IMR-90 (cell line): ENCODE results near the gene GAS7. TPM values are rescaled to one million over a fixed set of nuclear protein-coding genes. Genes with fewer than 3 reads are reported as not detected.
A peak's percentile ranks its signal among the peaks of the same experiment; 100 is the strongest.

Experiments used
- ATAC-seq: fragments of 200-7000 bp; cut with Tn5 transposase; 2 replicates; pipeline ENCODE4 v1.9.1; 2020; ENCODE audit warnings: low read depth, mild to moderate bottlenecking, moderate library complexity
- BruUV-seq: library from RNA; stranded (reverse); fragments of 400-500 nt; replicated peaks from 2 replicates; lab custom pipeline; 2021; lab: Mats Ljungman, UMichigan
- CTCF ChIA-PET: fragments of 300-600 bp; formaldehyde crosslinking; extraction: SDS; loops from one replicate; lab custom pipeline; 2021; ENCODE audit warnings: antibody characterized with exemption; lab: Yijun Ruan, JAX
- POLR2A ChIA-PET: fragments of 300-600 bp; sonication (Branson Sonifier 250); formaldehyde crosslinking; loops from one replicate; lab custom pipeline; 2022; ENCODE audit warnings: antibody characterized with exemption; ENCODE audit not compliant: unreplicated experiment; lab: Charles Lee
- DNase-seq: peaks from one replicate; pipeline ENCODE4 v3.0.0; 2013
- H2AFZ ChIP-seq: replicated peaks from 2 replicates; pipeline ENCODE3; 2013; ENCODE audit warnings: low read length, mild to moderate bottlenecking; ENCODE audit not compliant: poor library complexity
- H2AK5ac ChIP-seq: 2 replicates; pipeline ENCODE4 v1.6.1; 2013; ENCODE audit warnings: low read depth, low read length, inconsistent platforms
- H2AK9ac ChIP-seq: replicated peaks from 2 replicates; pipeline ENCODE3; 2013; ENCODE audit warnings: mild to moderate bottlenecking, low read depth, low read length, moderate library complexity; ENCODE audit not compliant: poor library complexity
- H2BK120ac ChIP-seq: 2 replicates; pipeline ENCODE4 v1.6.1; 2013; ENCODE audit warnings: low read depth, low read length, inconsistent platforms
- H2BK15ac ChIP-seq: 3 replicates; pipeline ENCODE4 v1.6.1; 2013; ENCODE audit warnings: low read depth, low read length, inconsistent platforms
- H2BK20ac ChIP-seq: 2 replicates; pipeline ENCODE4 v1.6.1; 2013; ENCODE audit warnings: low read depth, mild to moderate bottlenecking, inconsistent platforms, low read length, moderate library complexity
- H2BK5ac ChIP-seq: 2 replicates; pipeline ENCODE4 v1.6.1; 2013; ENCODE audit warnings: mild to moderate bottlenecking, low read depth, low read length, inconsistent platforms; ENCODE audit not compliant: poor library complexity, severe bottlenecking
- H3K14ac ChIP-seq: replicated peaks from 2 replicates; pipeline ENCODE4 v1.6.1; 2013; ENCODE audit warnings: low read depth, low read length, inconsistent platforms
- H3K18ac ChIP-seq: 2 replicates; pipeline ENCODE4 v1.6.1; 2013; ENCODE audit warnings: low read depth, low read length, control low read depth
- H3K23ac ChIP-seq: 2 replicates; pipeline ENCODE4 v1.6.1; 2013; ENCODE audit warnings: low read depth, low read length, inconsistent platforms
- H3K27ac ChIP-seq: 2 replicates; pipeline ENCODE4 v1.5.1; 2013; ENCODE audit warnings: mild to moderate bottlenecking, control low read depth, low read length; ENCODE audit not compliant: insufficient read depth
- H3K27me3 ChIP-seq: 2 replicates; pipeline ENCODE4 v1.6.1; 2013; ENCODE audit warnings: low read length; ENCODE audit not compliant: control insufficient read depth, insufficient read depth
- H3K36me3 ChIP-seq: 2 replicates; pipeline ENCODE4 v1.6.1; 2013; ENCODE audit warnings: low read length, mixed read lengths; ENCODE audit not compliant: control insufficient read depth, insufficient read depth
- H3K4ac ChIP-seq: 2 replicates; pipeline ENCODE4 v1.6.1; 2013; ENCODE audit warnings: low read depth, low read length, inconsistent platforms
- H3K4me1 ChIP-seq: 2 replicates; pipeline ENCODE4 v1.6.1; 2013; ENCODE audit warnings: low read length, mixed read lengths; ENCODE audit not compliant: control insufficient read depth, insufficient read depth
- H3K4me2 ChIP-seq: 2 replicates; pipeline ENCODE4 v1.6.1; 2013; ENCODE audit warnings: low read depth, mild to moderate bottlenecking, control low read depth, low read length, moderate library complexity
- H3K4me3 ChIP-seq: 2 replicates; pipeline ENCODE4 v1.5.1; 2013; ENCODE audit warnings: low read depth, mild to moderate bottlenecking, control low read depth, low read length, moderate library complexity; ENCODE audit not compliant: insufficient read depth
- H3K56ac ChIP-seq: 2 replicates; pipeline ENCODE4 v1.6.1; 2013; ENCODE audit warnings: low read length, inconsistent platforms; ENCODE audit not compliant: insufficient read depth; ENCODE audit errors: extremely low read depth
- H3K79me1 ChIP-seq, 2 experiments: 2 replicates each; pipeline ENCODE4 v1.6.1; 2013; ENCODE audit warnings: low read length in 2 of 2, inconsistent platforms in 1 of 2, low read depth in 1 of 2
- H3K9ac ChIP-seq: 2 replicates; pipeline ENCODE4 v1.6.1; 2013; ENCODE audit warnings: low read depth, low read length, control low read depth
- H3K9me1 ChIP-seq: 2 replicates; pipeline ENCODE4 v1.6.1; 2013; ENCODE audit warnings: low read length, inconsistent platforms; ENCODE audit not compliant: insufficient read depth
- H3K9me3 ChIP-seq: 2 replicates; pipeline ENCODE4 v1.6.1; 2013; ENCODE audit warnings: low read length; ENCODE audit not compliant: control insufficient read depth, insufficient read depth
- H4K20me1 ChIP-seq: 2 replicates; pipeline ENCODE4 v1.6.1; 2013; ENCODE audit warnings: low read length, inconsistent platforms; ENCODE audit not compliant: insufficient read depth
- H4K5ac ChIP-seq: 2 replicates; pipeline ENCODE4 v1.6.1; 2013; ENCODE audit warnings: mild to moderate bottlenecking, low read depth, low read length, control low read depth
- H4K8ac ChIP-seq, 2 experiments: 2 replicates each; pipeline ENCODE4 v1.6.1; 2013; ENCODE audit warnings: low read depth in 2 of 2, low read length in 2 of 2, control low read depth in 1 of 2, inconsistent platforms in 1 of 2
- H4K91ac ChIP-seq: 2 replicates; pipeline ENCODE4 v1.6.1; 2013; ENCODE audit warnings: low read depth, low read length, inconsistent platforms; ENCODE audit not compliant: insufficient read depth
- BHLHE40 ChIP-seq: fragments of 150-350 bp; IDR thresholded peaks from 2 replicates; pipeline ENCODE4 v1.6.1; 2016; ENCODE audit warnings: mild to moderate bottlenecking, low read depth, low read length
- CTCF ChIP-seq: conservative IDR thresholded peaks from 2 replicates; pipeline ENCODE4 v1.5.1; 2012; ENCODE audit warnings: mild to moderate bottlenecking, low read depth, low read length, improper control_type of control experiment
- MAZ ChIP-seq: IDR thresholded peaks from 2 replicates; pipeline ENCODE4 v1.6.1; 2012; ENCODE audit warnings: low read depth, mild to moderate bottlenecking, low read length, improper control_type of control experiment, moderate library complexity, borderline replicate concordance
- USF2 ChIP-seq: fragments of 150-350 bp; IDR thresholded peaks from 2 replicates; pipeline ENCODE4 v1.6.1; 2017; ENCODE audit warnings: mild to moderate bottlenecking, antibody characterized with exemption, low read length, low read depth
- WGBS, 2 experiments: methylation state at CpG; one replicate each; pipeline versions ENCODE4 v1.1.5 to v1.1.7; 2013; ENCODE audit warnings: missing lambda C conversion rate in 2 of 2; ENCODE audit not compliant: insufficient read length in 1 of 2; ENCODE audit errors: extremely low coverage in 2 of 2; 5-methylcytosine and 5-hydroxymethylcytosine counted together
- dilution Hi-C: fragments of 300-500 bp; cut with HindIII; formaldehyde crosslinking; loops from one replicate; pipeline ENCODE4 v1.14.3; 2018; ENCODE audit warnings: low sequenced_read_pairs; ENCODE audit not compliant: unreplicated experiment
- in situ Hi-C: fragments of 300-500 bp; cut with MboI; formaldehyde crosslinking; loops from 3 replicates; pipeline ENCODE4 v1.14.3; 2019; ENCODE audit warnings: low sequenced_read_pairs, inconsistent platforms, mixed read lengths
- intact Hi-C: fragments of 100-400 bp; cut with micrococcal nuclease; formaldehyde crosslinking; loops from 2 replicates; pipeline ENCODE4 v1.10.0; 2022
- polyA plus RNA-seq, 3 experiments: library from polyadenylated mRNA; depleted of rRNA; stranded (reverse); fragments of >200 nt; gene quantifications; 2 replicates each; pipeline ENCODE4 v1.2.3, GENCODE V29; 2012; ENCODE audit warnings: low replicate concordance in 1 of 3
- total RNA-seq: library from RNA; depleted of rRNA; stranded (reverse); fragments of >200 nt; gene quantifications from 2 replicates; pipeline ENCODE4 v1.2.3, GENCODE V29; 2012

The GAS7 gene
- total and polyA plus RNA-seq, 2 of the 4 experiments (the other 2 are of a cell fraction), result 4.6 to 5.0 TPM

GRCh38 chr17:9905902-9906301 lies 292.5 kb downstream of the GAS7 start:
- ATAC-seq, result no peak
- intact Hi-C loops (no loop called here), dilution Hi-C loops (no loop called here), in situ Hi-C loops (no loop called here)
- WGBS, 2 experiments, result 50% methylated on average over 1 of the region's 4 CpGs; no CpG with 5 or more reads in 1 of the 2 experiments
- H3K27me3 ChIP-seq, result no peaks in the 10 kb centered on the region
- POLR2A ChIA-PET, result no interaction called here
- H3K56ac ChIP-seq, result no peak overlapping the region
- H2AFZ ChIP-seq, result peak overlapping the region; percentile 0
- H2BK5ac ChIP-seq, result no peak overlapping the region
- no peak overlapping the region for H3K4me2 ChIP-seq
- no peak overlapping the region for H4K5ac ChIP-seq
- H2AK9ac ChIP-seq, result no peak overlapping the region
- no peak overlapping the region; the same call in 1 of the 2 replicates for H3K4ac ChIP-seq
- H3K14ac ChIP-seq, result no peak overlapping the region
- H3K18ac ChIP-seq, result no peak overlapping the region
- H2BK20ac ChIP-seq, result no peak overlapping the region
- CTCF ChIA-PET, result no interaction called here
- H4K91ac ChIP-seq, result no peak overlapping the region
- H3K9me1 ChIP-seq, result no peaks in the 10 kb centered on the region; the same call in 1 of the 2 replicates
- BruUV-seq, result no TSS peak
- no peaks in the 10 kb centered on the region for H3K36me3 ChIP-seq
- no peak overlapping the region for H2AK5ac ChIP-seq
- H3K79me1 ChIP-seq, result no peaks in the 10 kb centered on the region
- H3K9ac ChIP-seq, result no peak overlapping the region
- no peaks in the 10 kb centered on the region for H4K20me1 ChIP-seq
- TF ChIP-seq CTCF (peak; percentile 32), BHLHE40 (no peak), MAZ (no peak), USF2 (peak; percentile 35; the same call in 1 of the 2 replicates)
- no peak overlapping the region for H3K23ac ChIP-seq
- DNase-seq, result no peak
- no peak overlapping the region for H3K27ac ChIP-seq
- peaks cover 25% of the 10 kb centered on the region for H3K4me1 ChIP-seq
- H2BK15ac ChIP-seq, result no peak overlapping the region
- H4K8ac ChIP-seq, result no peak overlapping the region
- H3K9me3 ChIP-seq, result no peaks in the 10 kb centered on the region
- H3K4me3 ChIP-seq, result no peak overlapping the region
- peak overlapping the region; percentile 12; the same call in 1 of the 2 replicates for H2BK120ac ChIP-seq
